Measurements from ENCODE around the gene DDX42.

- TF ChIP-seq POLR2A (IDR thresholded peaks at IDR 0.05) (no peak), CTCF (IDR thresholded peaks at IDR 0.05) (no peak)
These were observed 947 bp downstream of the DDX42 start for GRCh38 chr17:63774969-63775265.

Measured in testis (tissue), 2 donors.